Astrocyte (in vitro differentiated cells and primary cell): ENCODE data around the gene PALMD. TPM values are rescaled to one million over a fixed set of nuclear protein-coding genes. Genes with fewer than 3 reads are reported as not detected.

Experiments
- DNase-seq: peaks from one replicate; pipeline ENCODE4 v3.0.0-alpha.2; 2010; ENCODE audit warnings: low read depth
- FAIRE-seq: peaks from 2 replicates; lab custom pipeline; 2011; peaks lifted over from hg19 to GRCh38; lab: Jason Lieb, UNC
- H2AFZ ChIP-seq: 2 replicates; pipeline ENCODE4 v1.6.0; 2012; ENCODE audit warnings: low read depth, low read length, inconsistent platforms
- H3K27ac ChIP-seq: 2 replicates; pipeline ENCODE4 v1.5.1; 2011; ENCODE audit warnings: low read depth, low read length, inconsistent platforms
- H3K27me3 ChIP-seq: 2 replicates; pipeline ENCODE4 v1.6.0; 2011; ENCODE audit warnings: low read length, inconsistent platforms; ENCODE audit not compliant: insufficient read depth
- H3K36me3 ChIP-seq: 2 replicates; pipeline ENCODE4 v1.5.1; 2011; ENCODE audit warnings: low read length, inconsistent platforms; ENCODE audit not compliant: insufficient read depth
- H3K4me1 ChIP-seq: 2 replicates; pipeline ENCODE4 v1.5.1; 2011; ENCODE audit warnings: low read length, inconsistent platforms; ENCODE audit not compliant: insufficient read depth
- H3K4me2 ChIP-seq: 2 replicates; pipeline ENCODE4 v1.6.0; 2012; ENCODE audit warnings: low read length, inconsistent platforms
- H3K4me3 ChIP-seq: 2 replicates; pipeline ENCODE4 v1.5.1; 2011; ENCODE audit warnings: low read depth, mild to moderate bottlenecking, low read length, inconsistent platforms; ENCODE audit not compliant: insufficient read depth
- H3K79me2 ChIP-seq: 2 replicates; pipeline ENCODE4 v1.6.0; 2012; ENCODE audit warnings: mild to moderate bottlenecking, low read length, inconsistent platforms; ENCODE audit not compliant: insufficient read depth
- H3K9ac ChIP-seq: 2 replicates; pipeline ENCODE4 v1.6.0; 2012; ENCODE audit warnings: mild to moderate bottlenecking, low read length, inconsistent platforms
- H3K9me3 ChIP-seq: 2 replicates; pipeline ENCODE4 v1.5.1; 2012; ENCODE audit warnings: low read depth, mild to moderate bottlenecking, low read length, inconsistent platforms; ENCODE audit not compliant: insufficient read depth
- H4K20me1 ChIP-seq: 2 replicates; pipeline ENCODE4 v1.6.0; 2012; ENCODE audit warnings: low read length, inconsistent platforms; ENCODE audit not compliant: insufficient read depth
- H3K27ac Mint-ChIP-seq: one replicate; pipeline ENCODE4 v1.8.0; 2021; ENCODE audit warnings: mild to moderate bottlenecking, mixed read lengths; ENCODE audit not compliant: unreplicated experiment
- H3K27me3 Mint-ChIP-seq: one replicate; pipeline ENCODE4 v1.8.0; 2021; ENCODE audit warnings: low read depth, mixed read lengths; ENCODE audit not compliant: unreplicated experiment
- H3K36me3 Mint-ChIP-seq: one replicate; pipeline ENCODE4 v1.8.0; 2021; ENCODE audit warnings: low read depth, mixed read lengths; ENCODE audit not compliant: unreplicated experiment
- H3K4me1 Mint-ChIP-seq: one replicate; pipeline ENCODE4 v1.8.0; 2021; ENCODE audit warnings: low read depth, mixed read lengths; ENCODE audit not compliant: unreplicated experiment
- H3K4me3 Mint-ChIP-seq: one replicate; pipeline ENCODE4 v1.8.0; 2021; ENCODE audit warnings: mild to moderate bottlenecking, moderate library complexity, mixed read lengths; ENCODE audit not compliant: unreplicated experiment
- H3K9me3 Mint-ChIP-seq: one replicate; pipeline ENCODE4 v1.8.0; 2021; ENCODE audit warnings: mild to moderate bottlenecking, mixed read lengths; ENCODE audit not compliant: unreplicated experiment
- EZH2 ChIP-seq: IDR thresholded peaks from 2 replicates; pipeline ENCODE4 v1.6.1; 2012; ENCODE audit warnings: mild to moderate bottlenecking, low read length, inconsistent platforms; ENCODE audit not compliant: insufficient read depth
- total RNA-seq: library from RNA; stranded (reverse); gene quantifications from 2 replicates; pipeline ENCODE4 v1.2.1, GENCODE V29; 2021
- TF ChIP-seq, protein P1 (sequence below): IDR thresholded peaks from 2 replicates; pipeline ENCODE4 v1.5.1; 2011; ENCODE audit warnings: low read depth, mild to moderate bottlenecking, inconsistent platforms, low read length, moderate library complexity; ENCODE audit not compliant: insufficient read depth

The PALMD gene
- total RNA-seq, 1 donor from 2014 or later: 0.41 TPM

DNA sequence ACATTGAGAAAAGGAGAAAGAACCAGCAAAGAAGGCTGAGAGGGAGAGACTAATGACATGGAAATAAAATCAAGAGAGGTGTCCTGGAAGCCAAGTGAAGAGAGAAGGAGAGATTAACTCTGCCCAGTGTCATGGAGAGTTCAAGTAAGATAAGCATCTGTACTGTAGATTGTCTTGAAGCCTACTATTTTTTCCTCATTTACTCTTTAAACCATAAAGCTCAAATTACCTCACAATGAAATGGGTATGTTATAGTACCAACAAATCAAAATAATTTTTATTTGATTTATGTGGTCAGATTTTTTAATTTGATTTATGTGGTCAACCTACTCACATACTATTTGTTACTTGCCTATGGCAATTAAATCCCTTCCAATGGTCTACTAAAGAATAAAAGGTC is 5.2 kb upstream of the PALMD start:
- Histone ChIP-seq H3K79me2 (no peaks in the 10 kb centered on the region), H3K27ac (no peak overlapping the region), H3K36me3 (no peaks in the 10 kb centered on the region), H3K27me3 (no peaks in the 10 kb centered on the region), H3K9ac (no peak overlapping the region), H3K4me2 (no peak overlapping the region), H2AFZ (no peak overlapping the region), H4K20me1 (no peaks in the 10 kb centered on the region), H3K4me1 (peaks cover 5% of the 10 kb centered on the region), H3K4me3 (no peak overlapping the region), H3K9me3 (no peaks in the 10 kb centered on the region)
- Mint-ChIP-seq H3K36me3 (no peaks in the 10 kb centered on the region), H3K27ac (no peak overlapping the region), H3K4me1 (peaks cover 5% of the 10 kb centered on the region), H3K9me3 (no peaks in the 10 kb centered on the region), H3K27me3 (no peaks in the 10 kb centered on the region), H3K4me3 (no peak overlapping the region)
- no peak for DNase-seq
- TF ChIP-seq EZH2: no peak
- TF ChIP-seq, protein P1, sequence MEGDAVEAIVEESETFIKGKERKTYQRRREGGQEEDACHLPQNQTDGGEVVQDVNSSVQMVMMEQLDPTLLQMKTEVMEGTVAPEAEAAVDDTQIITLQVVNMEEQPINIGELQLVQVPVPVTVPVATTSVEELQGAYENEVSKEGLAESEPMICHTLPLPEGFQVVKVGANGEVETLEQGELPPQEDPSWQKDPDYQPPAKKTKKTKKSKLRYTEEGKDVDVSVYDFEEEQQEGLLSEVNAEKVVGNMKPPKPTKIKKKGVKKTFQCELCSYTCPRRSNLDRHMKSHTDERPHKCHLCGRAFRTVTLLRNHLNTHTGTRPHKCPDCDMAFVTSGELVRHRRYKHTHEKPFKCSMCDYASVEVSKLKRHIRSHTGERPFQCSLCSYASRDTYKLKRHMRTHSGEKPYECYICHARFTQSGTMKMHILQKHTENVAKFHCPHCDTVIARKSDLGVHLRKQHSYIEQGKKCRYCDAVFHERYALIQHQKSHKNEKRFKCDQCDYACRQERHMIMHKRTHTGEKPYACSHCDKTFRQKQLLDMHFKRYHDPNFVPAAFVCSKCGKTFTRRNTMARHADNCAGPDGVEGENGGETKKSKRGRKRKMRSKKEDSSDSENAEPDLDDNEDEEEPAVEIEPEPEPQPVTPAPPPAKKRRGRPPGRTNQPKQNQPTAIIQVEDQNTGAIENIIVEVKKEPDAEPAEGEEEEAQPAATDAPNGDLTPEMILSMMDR: no peak
- FAIRE-seq: no peak

DNA sequence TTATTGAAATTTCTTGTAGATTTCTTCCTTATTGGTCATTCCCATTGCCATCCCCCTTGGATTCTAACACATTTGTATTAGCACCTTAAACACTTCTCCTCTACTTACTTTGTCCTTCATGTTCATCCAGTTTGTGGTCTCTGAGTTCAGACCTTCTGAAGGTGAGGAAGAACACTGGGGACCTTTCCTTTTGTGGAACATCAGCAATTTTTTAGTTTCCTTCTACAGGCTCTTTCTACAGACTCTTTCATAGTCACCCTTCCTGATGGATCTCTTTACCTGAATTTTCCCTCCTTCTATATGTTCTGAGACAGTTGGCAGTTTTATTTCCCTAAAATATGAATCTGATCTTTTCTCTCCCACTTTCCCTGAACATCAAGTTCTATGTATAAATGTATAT is 4.4 kb upstream of the PALMD start:
- DNase-seq (no peak), FAIRE-seq (no peak)
- H3K4me1 ChIP-seq: peaks cover 8% of the 10 kb centered on the region
- H2AFZ ChIP-seq: no peak overlapping the region
- Mint-ChIP-seq H3K4me1 (peaks cover 11% of the 10 kb centered on the region), H3K27ac (no peak overlapping the region), H3K4me3 (no peak overlapping the region), H3K36me3 (no peaks in the 10 kb centered on the region), H3K9me3 (no peaks in the 10 kb centered on the region), H3K27me3 (no peaks in the 10 kb centered on the region)
- no peak for TF ChIP-seq EZH2
- TF ChIP-seq, protein P1: no peak
- no peaks in the 10 kb centered on the region for H3K27me3 ChIP-seq
- H3K27ac ChIP-seq: no peak overlapping the region
- no peak overlapping the region for H3K4me3 ChIP-seq
- H3K79me2 ChIP-seq: no peaks in the 10 kb centered on the region
- H3K9ac ChIP-seq: no peak overlapping the region
- H3K36me3 ChIP-seq: no peaks in the 10 kb centered on the region
- no peak overlapping the region for H3K4me2 ChIP-seq
- no peaks in the 10 kb centered on the region for H4K20me1 ChIP-seq
- no peaks in the 10 kb centered on the region for H3K9me3 ChIP-seq

DNA sequence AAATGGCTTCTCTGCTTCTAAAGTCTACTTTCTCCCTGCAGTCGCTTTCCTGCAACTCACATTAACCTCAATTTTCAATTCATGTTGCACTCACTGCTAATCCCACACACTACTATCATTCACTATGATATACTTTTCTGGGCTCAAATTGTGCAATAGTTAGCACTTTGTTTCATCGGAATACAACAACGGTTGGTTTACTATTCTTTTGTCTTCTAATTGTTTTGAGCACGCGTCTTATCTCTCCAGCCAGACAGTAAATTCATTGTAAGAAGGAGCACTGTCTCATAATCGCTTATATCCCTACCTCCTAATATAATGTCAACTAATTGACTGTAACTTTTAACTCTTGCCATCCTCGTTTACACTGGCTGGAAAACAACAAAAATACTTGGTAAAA is 3.9 kb upstream of the PALMD start:
- TF ChIP-seq EZH2: no peak
- TF ChIP-seq, protein P1: no peak

More for the DNA sequence above, 3.9 kb upstream of the PALMD start:
- no peaks in the 10 kb centered on the region for H3K9me3 Mint-ChIP-seq
- H3K4me1 Mint-ChIP-seq: peaks cover 11% of the 10 kb centered on the region
- Histone ChIP-seq H3K9me3 (no peaks in the 10 kb centered on the region), H3K4me2 (no peak overlapping the region), H3K36me3 (no peaks in the 10 kb centered on the region), H4K20me1 (no peaks in the 10 kb centered on the region), H3K9ac (no peak overlapping the region), H3K27me3 (no peaks in the 10 kb centered on the region), H3K4me1 (peaks cover 11% of the 10 kb centered on the region), H3K79me2 (no peaks in the 10 kb centered on the region), H3K4me3 (no peak overlapping the region), H2AFZ (no peak overlapping the region), H3K27ac (no peak overlapping the region)
- H3K36me3 Mint-ChIP-seq: no peaks in the 10 kb centered on the region
- no peak overlapping the region for H3K27ac Mint-ChIP-seq
- H3K4me3 Mint-ChIP-seq: no peak overlapping the region
- FAIRE-seq (no peak), DNase-seq (no peak)
- H3K27me3 Mint-ChIP-seq: no peaks in the 10 kb centered on the region
